GM21360 (cell line): ENCODE results near the gene GPR153.

Source experiments
- ATAC-seq: cut with Tn5 transposase; IDR thresholded peaks from one replicate; pipeline ENCODE4 v1.9.1; 2021; ENCODE audit warnings: mild to moderate bottlenecking, moderate library complexity; ENCODE audit not compliant: unreplicated experiment

Gene GPR153

GRCh38 chr1:6249739-6250689, 10.9 kb downstream of the GPR153 start:
- ATAC-seq = no peak

GRCh38 chr1:6248932-6249738, 11.8 kb downstream of the GPR153 start:
- ATAC-seq = no peak

GRCh38 chr1:6248161-6248776, 12.6 kb downstream of the GPR153 start:
- no peak for ATAC-seq

- ATAC-seq = no peak
Measured at GRCh38 chr1:6247651-6248050, 13.2 kb downstream of the GPR153 start.

GRCh38 chr1:6246497-6247467, 14.1 kb downstream of the GPR153 start:
- ATAC-seq = peak; percentile 42

GRCh38 chr1:6245869-6246496, 14.9 kb downstream of the GPR153 start:
- ATAC-seq = no peak

- ATAC-seq = peak; percentile 47
Measured at GRCh38 chr1:6245086-6245868, 15.6 kb downstream of the GPR153 start.

GRCh38 chr1:6244401-6245049, 16.4 kb downstream of the GPR153 start:
- no peak for ATAC-seq

- ATAC-seq = no peak
Measured at GRCh38 chr1:6243993-6244392, 16.9 kb downstream of the GPR153 start, which contains the start of gene HES3. Gene HES3 (plus strand): TSS chr1:6244179. CDS start chr1:6244366, 187 bp downstream.

- ATAC-seq = no peak
Measured at GRCh38 chr1:6243053-6243834, 17.7 kb downstream of the GPR153 start.

GRCh38 chr1:6241887-6242740, 18.8 kb downstream of the GPR153 start:
- ATAC-seq = no peak

- ATAC-seq = no peak
Measured at GRCh38 chr1:6241107-6241886, 19.6 kb downstream of the GPR153 start.

GRCh38 chr1:6239950-6240768, 20.7 kb downstream of the GPR153 start:
- no peak for ATAC-seq

GRCh38 chr1:6239213-6239752, 21.6 kb downstream of the GPR153 start:
- ATAC-seq = no peak

GRCh38 chr1:6237093-6237492, 23.8 kb downstream of the GPR153 start:
- ATAC-seq = no peak
